GM19468 (cell line): ENCODE measurements around the gene TMPRSS12.
"Not testable (repeated sequence)": the region's sequence is repeated elsewhere in the genome, so short reads cannot be mapped to it uniquely, and the experiment has no call there.

Experiments used
- ATAC-seq: cut with Tn5 transposase; IDR thresholded peaks from one replicate; pipeline ENCODE4 v1.9.1; 2021; ENCODE audit warnings: mild to moderate bottlenecking, moderate library complexity, moderate number of reproducible peaks; ENCODE audit not compliant: unreplicated experiment; ENCODE audit errors: extremely low read depth

TMPRSS12 gene

DNA sequence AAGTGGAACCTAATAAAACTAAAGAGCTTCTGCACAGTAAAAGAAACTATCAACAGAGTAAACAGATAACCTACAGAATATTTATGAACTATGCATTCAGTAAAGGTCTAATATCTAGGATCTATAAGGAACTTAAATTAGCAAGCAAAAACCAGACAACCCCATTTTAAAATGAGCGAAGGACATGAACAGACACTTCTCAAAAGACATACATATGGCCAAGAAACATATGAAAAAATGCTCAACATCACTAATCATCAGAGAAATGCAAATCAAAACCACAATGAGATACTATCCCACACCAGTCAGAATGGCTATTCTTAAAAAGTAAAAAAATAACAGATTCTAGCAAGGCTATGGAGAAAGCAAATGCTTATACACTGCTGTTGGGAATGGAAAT, 12.5 kb downstream of the TMPRSS12 start:
- ATAC-seq, result not testable (repeated sequence)

DNA sequence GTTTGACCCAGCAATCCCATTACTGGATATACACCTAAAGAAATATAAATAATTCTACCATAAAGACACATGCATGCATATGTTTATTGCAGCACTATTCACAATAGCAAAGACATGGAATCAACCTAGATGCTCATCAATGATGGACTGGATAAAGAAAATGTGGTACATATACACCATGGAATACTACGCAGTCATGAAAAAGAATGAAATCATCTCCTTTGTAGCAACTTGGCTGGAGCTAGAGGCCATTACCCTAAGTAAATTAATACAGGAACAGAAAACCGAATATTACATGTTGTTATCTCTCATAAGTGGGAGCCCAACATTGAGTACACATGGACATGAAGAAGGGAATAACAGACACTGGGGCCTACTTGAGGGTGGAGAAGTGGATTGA, 13.0 kb downstream of the TMPRSS12 start:
- not testable (repeated sequence) for ATAC-seq

DNA sequence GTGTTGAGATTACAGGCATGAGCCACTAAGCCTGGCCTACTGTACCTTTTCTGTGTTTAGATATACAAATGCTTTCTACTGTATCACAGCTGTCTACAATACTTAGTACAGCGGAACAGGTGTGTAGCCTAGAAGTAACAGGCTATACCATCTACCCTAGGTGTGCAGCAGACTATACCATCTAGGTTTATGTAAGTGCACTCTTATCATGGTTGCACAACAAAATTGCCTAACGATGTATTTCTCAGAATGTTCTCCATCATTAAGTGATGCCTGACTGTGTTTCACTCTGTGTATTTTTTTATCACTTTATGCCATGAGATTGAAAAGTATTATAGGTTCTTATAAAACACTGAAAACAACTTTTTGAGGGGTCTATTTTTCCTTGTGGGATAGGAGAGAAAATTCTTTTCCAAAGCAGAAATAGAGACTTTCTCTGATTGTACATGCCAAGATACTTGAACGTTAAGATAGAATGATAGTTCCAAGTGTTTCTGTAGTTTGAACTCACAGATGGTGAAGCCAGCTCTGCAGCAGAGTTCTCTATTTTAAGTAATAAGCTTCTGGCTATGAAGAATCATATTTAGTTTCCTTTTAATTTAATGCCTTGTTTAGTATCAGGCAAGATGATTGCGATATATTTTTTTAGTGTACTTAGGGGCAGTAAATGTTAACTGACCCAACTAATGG, 17.0 kb downstream of the TMPRSS12 start:
- no peak for ATAC-seq

DNA sequence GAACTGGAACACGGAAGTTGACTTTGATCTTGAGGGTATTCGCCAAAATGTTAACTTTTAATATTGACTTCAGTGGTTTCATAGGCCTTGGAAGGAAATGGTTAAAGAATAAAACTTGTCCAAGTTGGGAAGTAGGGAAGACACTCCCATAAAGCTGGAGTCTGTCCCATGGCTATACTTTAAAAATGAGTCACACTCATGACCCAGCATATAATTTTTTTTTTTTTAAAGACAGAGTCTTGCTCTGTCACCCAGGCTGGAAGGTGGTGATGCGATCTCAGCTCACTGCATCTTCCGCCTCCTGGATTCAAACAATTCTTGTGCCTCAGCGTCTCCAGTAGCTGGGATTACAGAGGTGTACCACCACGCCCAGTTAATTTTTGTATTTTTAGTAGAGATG, 19.6 kb downstream of the TMPRSS12 start:
- ATAC-seq, result no peak

DNA sequence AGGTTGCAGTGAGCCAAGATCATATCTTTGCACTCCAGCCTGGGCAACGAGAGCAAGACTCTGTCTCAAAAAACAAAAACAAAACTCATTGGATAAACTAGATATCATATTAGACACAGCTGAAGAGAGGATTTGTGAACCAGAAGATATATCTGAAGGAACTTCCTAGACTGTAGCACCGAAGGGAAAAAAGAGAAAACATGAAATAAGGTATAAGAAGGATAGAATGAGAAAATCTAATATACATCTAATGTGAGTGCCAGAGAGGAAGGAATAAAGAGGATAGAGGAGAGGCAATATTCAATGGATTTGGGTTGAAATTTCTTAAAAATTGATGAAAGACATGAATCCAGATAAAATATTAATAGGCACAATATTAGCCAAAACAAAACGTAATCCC, 22.5 kb downstream of the TMPRSS12 start:
- ATAC-seq, result no peak

DNA sequence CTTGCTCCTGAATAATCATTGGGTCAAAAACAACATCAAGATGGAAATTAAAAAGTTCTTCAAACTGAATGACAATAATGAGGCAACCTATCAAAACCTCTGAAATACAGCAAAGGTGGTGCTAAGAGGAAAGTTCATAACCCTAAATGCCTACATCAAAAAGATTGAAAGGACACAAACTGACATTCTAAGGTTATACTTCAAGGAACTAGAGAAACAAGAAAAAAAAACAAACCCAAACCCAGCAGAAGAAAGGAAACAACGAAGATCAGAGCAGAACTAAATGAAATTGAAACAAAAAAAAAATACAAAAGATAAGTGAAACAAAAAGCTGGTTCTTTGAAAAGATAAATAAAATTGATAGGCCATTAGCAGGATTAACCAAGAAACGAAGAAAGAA, 26.2 kb downstream of the TMPRSS12 start:
- ATAC-seq, result not testable (repeated sequence)

DNA sequence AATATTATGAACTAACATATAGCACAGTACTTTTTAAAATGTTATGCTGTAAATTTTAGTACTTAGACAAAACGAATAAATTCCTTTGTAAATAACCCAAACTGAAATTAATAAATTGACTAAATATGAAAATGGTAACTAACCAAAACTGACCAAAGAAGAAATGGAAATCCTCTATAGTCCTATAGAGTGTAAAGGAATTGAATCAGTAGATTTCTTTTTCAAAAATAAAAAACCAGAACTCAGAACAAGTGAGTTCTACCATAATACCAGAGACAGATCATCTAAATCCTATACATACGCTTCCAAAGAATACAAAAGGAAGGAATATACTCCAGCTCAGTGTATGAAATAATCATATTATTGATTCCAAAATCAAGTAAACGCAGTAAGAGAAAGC, 39.8 kb downstream of the TMPRSS12 start:
- no peak for ATAC-seq

DNA sequence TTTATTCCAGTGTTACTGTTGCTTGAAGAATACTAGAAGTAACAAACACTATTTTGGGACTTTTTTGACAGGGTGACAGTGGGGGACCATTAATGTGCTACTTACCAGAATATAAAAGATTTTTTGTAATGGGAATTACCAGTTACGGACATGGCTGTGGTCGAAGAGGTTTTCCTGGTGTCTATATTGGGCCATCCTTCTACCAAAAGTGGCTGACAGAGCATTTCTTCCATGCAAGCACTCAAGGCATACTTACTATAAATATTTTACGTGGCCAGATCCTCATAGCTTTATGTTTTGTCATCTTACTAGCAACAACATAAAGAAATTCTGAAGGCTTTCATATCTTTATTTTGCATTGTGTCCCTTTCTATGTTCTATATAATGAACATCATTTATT, 44.5 kb downstream of the TMPRSS12 start:
- ATAC-seq, result no peak

DNA sequence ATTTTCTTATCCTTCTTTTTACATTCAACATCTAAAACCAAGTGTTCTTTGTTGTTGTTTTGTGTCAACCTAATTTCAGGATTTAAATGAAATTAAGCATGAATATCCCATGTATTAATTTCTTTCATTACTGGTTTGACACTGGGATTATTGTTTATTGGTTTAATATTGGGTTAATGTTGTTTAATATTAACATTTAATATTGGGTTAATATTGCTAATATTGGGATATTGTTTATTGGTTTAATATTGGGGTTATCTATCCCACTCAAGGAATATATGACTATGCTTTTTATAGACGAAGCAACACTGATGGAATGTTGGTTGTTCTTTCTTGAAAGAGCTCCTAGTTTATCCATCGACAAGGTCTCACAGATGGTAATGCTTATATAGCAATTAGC, 45.9 kb downstream of the TMPRSS12 start:
- ATAC-seq, result no peak

DNA sequence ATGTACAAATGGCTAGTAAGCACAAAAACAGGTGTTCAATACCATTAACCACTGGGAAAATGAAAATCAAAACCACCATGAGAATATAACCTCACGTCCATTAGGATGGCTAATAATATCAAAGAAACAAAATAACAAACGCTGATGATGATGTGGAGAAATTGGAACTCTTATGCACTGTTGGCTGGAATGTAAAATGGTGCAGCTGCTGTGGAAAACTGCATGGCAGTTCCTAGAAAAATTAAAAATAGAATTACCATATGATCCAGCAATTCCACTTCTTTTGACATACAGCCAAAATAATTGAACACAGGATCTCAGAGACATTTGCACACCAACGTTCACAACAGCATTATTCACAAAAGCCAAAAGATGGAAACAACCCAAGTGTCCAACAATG, 51.5 kb downstream of the TMPRSS12 start:
- no peak for ATAC-seq

DNA sequence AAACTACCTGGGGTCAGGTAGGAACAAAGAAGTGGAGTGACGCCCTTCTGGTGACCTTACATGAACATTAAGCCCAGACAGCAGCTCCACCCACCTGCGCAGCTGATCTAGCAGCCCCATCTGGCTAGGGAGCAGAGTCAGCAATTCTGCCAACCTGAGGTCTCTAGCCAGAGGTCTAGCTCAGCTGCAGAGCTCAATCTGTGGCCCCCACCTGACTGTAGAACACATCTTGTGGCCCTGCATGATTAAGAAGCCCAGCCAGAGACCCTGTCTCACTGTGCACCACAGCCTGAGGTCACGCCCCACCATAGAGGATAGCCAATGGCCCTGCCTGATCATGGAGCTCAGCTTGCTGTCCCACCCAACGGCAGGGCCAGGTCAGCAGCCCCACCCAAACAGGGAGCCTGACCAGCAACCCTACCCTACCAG, 59.0 kb downstream of the TMPRSS12 start:
- ATAC-seq, result no peak

DNA sequence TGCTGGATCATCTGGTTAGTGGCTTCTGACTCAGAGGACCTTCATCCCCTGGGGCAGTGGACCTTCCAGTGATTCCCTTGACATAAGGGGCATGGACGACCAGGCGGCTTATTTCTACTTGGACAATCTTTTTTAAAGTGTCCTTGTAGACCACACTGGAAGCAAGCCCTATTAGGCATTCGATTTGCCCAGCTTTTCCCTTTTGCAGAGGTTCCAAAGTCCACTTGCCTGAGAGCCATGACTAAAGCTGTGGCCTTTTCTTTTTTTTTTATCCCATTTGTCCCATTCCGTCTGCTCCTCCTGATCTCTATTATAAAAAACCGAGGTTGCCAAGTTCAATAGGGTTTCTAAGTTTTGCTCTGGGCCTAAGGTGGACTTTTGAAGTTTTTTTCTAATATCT, 65.8 kb downstream of the TMPRSS12 start:
- ATAC-seq, result not testable (repeated sequence)

DNA sequence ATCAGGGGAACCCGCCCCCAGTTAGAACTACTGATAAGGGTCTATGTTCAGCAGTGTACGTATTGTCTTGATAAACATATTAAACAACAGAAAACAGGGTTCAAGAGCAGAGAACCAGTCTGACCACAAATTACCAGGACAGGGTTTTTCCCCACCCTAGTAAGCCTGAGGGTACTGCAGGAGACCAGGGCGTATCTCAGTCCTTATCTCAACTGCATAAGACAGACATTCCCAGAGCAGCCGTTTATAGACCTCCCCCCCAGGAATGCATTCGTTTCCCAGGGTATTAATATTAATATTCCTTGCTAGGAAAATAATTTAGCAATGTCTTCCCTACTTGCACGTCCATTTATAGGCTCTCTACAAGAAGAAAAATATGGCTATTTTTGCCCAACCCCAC, 69.6 kb downstream of the TMPRSS12 start:
- not testable (repeated sequence) for ATAC-seq

DNA sequence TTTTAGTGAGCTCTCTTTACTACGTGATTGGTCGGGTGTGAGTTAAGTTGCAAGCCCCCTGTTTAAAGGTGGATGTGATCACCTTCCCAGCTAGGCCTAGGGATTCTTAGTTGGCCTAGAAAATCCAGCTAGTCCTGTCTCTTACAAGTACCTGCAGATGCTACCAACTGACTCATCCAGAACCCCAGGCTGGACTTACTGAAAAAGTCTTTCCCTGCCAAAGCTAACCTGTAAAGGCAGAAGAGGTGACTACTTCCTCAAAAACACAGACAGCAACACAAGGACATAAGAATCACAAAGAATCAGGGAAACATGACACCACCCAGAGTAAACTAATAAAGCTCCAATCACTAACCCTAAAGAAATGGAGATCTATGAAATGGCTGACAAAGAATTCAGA, 70.5 kb downstream of the TMPRSS12 start:
- no peak for ATAC-seq

DNA sequence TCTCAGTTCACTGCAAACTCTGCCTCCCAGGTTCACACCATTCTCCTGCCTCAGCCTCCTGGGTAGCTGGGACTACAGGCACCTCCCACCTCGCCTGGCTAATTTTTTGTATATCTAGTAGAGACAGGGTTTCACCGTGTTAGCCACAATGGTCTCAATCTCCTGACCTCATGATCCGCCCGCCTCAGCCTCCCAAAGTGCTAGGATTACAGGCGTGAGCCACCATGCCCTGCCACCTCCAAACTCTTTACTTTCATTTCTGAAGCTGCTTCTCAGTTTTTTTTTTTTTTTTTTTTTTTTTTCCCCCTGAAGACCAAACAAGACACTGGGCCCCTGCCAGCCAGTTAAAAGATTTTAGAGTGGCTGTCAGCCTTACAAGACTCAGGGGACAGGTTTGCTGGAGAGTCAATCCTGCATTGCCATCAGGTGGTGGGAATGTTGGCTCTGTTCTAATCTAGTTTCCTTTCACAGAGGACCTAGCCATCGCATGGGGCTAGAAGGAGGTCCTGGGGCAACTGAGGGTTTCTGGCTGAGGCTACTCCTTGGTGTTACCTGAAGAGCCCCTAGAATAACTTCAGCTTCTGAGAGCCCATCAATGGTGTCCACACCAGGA, 72.3 kb downstream of the TMPRSS12 start:
- no peak for ATAC-seq

DNA sequence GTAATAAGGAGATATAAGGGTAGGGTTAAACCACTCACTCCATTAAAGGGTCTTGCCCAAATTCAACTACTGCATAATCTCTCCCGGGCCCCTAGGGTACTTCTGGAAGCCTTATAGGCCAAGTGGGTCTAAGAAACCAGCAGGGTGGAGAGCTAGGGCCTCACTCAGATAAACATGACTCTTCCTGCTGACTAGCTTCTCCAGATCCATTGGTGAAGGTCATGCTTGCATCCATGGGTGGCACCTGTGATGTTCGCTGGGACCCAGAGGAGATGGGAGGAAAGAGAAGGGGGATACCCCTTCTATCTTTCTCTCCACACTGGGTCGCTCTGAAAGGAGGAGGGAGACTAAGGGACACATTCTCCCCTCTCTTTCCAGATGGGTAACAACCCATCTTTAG, 73.6 kb downstream of the TMPRSS12 start:
- no peak for ATAC-seq

DNA sequence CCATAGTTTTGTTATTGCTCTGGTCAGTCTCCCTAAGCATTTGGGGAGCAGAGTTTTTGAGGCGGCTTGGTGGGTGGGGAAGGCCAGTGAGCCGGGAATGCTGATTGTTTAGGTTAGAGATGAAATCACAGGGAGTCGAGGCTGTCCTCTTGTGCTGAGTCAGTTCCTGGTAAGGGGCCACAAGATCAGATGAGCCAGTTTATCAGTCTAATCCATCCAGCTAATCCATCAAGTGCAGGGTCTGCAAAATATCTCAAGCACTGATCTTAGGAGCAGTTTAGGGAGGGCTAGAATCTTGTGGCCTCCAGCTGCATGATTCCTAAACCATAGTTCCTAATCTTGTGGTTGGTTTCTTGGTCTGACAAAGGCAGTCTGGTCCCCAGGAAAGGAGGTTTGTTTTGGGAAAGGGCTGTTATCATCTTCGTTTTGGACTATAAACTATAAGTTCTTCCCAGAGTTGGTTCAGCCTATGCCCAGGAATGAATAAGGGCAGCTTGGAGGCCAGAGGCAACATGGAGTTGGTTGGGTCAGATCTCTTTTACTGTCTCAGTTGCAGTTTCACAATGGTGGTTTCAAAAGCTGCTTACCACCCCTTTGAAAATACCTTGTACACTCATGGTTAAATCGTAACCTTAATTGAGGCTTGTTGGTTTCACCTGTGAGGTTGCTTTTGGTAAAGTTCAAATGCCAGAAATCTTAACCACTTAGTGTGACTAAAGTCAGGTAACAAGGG, 76.0 kb downstream of the TMPRSS12 start:
- ATAC-seq, result no peak

DNA sequence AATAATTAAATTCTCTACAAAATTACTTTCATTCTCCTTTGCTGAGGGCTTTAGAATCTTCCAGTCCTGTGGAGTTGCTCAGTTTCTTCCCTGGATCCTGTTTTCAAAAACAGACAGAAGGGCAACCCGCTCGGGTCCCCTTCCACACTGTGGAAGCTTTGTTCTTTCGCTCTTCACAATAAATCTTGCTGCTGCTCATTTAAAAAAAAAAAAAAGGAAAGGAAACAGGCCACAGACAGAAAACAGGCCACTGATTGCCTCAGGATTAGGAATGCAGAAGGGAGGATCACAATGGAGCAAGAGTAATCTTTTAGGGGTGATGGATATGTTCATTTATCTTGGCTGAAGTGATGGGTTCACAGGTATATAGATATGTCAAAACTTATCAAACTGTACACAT, 80.1 kb downstream of the TMPRSS12 start:
- ATAC-seq, result no peak

DNA sequence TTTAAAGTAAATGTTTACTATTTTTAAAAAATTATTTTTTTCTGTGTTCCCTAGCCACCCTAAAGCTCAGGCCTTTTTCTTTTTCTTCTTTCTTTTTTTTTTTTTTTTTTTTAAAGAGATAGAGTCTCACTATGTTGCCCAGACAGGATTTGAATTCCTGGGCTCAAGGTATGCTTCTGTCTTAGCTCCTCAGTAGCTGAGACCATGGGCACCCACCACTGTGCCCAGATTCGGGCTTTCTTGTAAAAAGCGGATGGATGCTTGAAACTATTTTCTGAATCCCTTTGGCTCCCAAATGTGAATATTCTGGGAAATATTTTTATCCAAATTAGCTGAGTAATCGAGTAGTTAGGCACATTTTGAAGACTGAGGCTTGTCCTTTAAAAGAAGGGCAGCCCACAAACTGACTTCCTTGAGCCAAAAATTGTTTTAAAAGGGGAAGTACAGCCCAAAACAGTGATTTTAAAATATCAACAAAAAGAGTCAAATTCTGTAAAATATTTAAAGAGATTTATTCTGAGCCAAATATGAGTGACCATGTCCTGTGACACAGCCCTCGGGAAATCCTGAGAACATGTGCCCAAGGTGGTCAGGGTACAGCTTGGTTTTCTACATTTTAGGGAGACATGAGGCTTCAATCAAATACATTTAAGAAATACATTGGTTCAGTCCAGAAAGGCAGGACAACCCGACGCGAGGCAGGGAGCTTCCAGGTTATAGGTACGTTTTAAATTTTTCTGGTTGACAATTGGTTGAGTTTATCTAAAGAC, 80.8 kb downstream of the TMPRSS12 start:
- ATAC-seq, result no peak

DNA sequence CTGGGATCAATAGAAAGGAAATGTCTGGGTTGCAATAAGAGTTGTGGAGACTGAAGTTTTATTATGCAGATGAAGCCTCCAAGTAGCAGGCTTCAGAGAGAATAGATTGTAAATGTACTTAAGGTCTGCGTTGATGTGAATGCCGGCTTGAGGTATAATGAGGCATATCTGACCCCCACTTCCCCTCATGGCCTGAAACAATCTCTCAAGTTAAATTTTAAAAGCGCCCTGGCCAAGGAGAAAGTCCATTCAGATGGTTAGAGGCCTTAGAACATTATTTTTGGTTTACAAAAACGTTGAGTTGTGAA, 81.4 kb downstream of the TMPRSS12 start:
- ATAC-seq, result no peak
